Prostate gland (tissue), 2 donors: ENCODE data around the gene SCGB3A2.

Experiments used
- POLR2A ChIP-seq: fragments of 450-650 bp; IDR thresholded peaks from one replicate; pipeline ENCODE4 v1.6.1; 2016; ENCODE audit warnings: antibody characterized with exemption, mild to moderate bottlenecking
- POLR2AphosphoS5 ChIP-seq: sonication (generic); formaldehyde crosslinking; IDR thresholded peaks from one replicate; pipeline ENCODE4 v1.6.1; 2017; ENCODE audit warnings: antibody characterized with exemption
- TF ChIP-seq, protein P1 (sequence below), 4 experiments: fragments of 200-600 bp in 2 of 4; fragments of 450-650 bp in 2 of 4; sonication (generic) in 2 of 4; IDR thresholded peaks; 1 replicate in 3 of 4; 2 replicates in 1 of 4; pipeline ENCODE4 v1.5.1; 2016 to 2019; ENCODE audit warnings: antibody characterized with exemption in 4 of 4, mild to moderate bottlenecking in 2 of 4, moderate library complexity in 2 of 4

DNA sequence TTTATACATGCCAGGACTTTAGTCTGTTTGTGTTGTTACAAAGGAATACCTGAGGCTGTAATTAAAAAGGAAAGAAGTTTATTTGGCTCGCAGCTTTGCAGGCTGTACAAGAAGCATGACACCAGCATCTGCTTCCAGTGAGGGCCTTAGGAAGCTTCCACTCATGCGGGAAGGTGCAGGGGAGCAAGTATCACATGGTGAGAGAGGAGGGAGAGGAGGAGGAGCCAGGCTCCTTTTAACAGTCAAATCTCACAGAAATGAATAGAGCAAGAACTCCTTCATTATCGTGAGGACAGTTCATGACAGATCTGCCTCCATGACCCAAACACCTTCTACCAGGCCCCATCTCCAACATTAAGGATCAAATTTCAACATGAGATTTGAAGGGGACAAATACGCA, 46.5 kb downstream of the SCGB3A2 start:
- TF ChIP-seq, protein P1, sequence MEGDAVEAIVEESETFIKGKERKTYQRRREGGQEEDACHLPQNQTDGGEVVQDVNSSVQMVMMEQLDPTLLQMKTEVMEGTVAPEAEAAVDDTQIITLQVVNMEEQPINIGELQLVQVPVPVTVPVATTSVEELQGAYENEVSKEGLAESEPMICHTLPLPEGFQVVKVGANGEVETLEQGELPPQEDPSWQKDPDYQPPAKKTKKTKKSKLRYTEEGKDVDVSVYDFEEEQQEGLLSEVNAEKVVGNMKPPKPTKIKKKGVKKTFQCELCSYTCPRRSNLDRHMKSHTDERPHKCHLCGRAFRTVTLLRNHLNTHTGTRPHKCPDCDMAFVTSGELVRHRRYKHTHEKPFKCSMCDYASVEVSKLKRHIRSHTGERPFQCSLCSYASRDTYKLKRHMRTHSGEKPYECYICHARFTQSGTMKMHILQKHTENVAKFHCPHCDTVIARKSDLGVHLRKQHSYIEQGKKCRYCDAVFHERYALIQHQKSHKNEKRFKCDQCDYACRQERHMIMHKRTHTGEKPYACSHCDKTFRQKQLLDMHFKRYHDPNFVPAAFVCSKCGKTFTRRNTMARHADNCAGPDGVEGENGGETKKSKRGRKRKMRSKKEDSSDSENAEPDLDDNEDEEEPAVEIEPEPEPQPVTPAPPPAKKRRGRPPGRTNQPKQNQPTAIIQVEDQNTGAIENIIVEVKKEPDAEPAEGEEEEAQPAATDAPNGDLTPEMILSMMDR (IDR thresholded peaks at IDR 0.05): no peak
- TF ChIP-seq POLR2A: no peak
- TF ChIP-seq POLR2AphosphoS5: no peak
